ENCODE measurements around the gene PIK3CD. TPM values are rescaled to one million over a fixed set of nuclear protein-coding genes. Genes with fewer than 3 reads are reported as not detected.
A peak's percentile ranks its signal among the peaks of the same experiment; 100 is the strongest.
"Not testable (repeated sequence)": the region's sequence is repeated elsewhere in the genome, so short reads cannot be mapped to it uniquely, and the experiment has no call there.

PIK3CD gene
- total RNA-seq, 1 donor from 2014 or later, result 5.7 TPM

GRCh38 chr1:9732123-9732971 lies 80.8 kb downstream of the PIK3CD start:
- DNase-seq (ENCODE audit: low read depth, low spot score), result no peak

DNA sequence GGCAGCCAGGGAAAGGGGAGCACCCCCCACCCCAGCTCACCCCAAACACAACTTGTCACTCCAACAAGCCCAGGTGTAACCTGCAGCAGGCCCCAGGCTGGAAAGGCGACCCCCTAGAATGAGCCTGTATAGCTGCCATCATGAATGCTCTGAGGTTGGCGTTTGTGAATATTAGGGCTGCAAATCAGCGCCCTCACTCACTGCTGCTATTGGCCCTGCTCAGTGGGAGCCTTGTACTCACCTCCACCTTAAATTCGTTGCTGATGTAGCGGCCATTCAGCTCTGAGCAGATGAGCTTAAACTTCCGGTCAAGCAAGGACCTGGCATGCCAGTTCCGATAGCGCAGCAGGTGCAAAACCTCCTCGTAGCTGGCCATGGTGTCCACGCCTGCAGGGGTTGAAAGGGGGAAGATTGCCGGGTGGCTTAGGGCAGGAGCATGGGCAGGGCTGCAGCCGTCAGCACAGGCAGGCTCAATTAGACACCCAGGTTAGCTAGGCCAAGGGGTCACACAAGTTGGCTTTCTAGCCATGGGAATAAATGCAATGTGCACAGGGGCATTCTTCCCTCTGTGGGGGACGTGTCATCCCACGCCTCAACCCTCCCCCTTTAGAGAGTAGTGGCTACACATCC lies 81.7 kb downstream of the PIK3CD start:
- no peak for DNase-seq (ENCODE audit: low read depth, low spot score)

DNA sequence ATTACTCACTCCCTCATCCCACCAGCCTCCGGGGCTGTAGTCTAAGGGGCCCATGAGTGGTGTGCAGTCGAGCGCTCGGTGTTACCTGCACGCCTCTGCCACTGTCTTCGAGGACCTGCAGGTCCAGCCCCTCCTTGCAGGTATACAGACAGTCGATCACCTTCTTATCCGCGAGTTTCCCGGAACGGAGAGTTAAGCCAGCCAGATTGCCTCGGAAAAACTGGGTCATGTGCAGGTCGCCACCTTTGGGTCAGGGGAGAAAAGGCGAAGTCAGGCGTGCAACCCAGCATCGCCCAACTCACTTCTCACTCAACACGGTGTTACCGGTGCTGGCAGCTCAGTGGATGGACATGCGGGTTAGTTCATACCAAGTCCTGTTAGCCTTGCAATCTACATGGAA lies 84.3 kb downstream of the PIK3CD start:
- DNase-seq (ENCODE audit: low read depth, low spot score), result no peak

GRCh38 chr1:9736241-9736640 lies 84.7 kb downstream of the PIK3CD start:
- DNase-seq (ENCODE audit: low read depth, low spot score), result no peak

GRCh38 chr1:9737057-9737456 lies 85.5 kb downstream of the PIK3CD start:
- no peak for DNase-seq (ENCODE audit: low read depth, low spot score)

DNA sequence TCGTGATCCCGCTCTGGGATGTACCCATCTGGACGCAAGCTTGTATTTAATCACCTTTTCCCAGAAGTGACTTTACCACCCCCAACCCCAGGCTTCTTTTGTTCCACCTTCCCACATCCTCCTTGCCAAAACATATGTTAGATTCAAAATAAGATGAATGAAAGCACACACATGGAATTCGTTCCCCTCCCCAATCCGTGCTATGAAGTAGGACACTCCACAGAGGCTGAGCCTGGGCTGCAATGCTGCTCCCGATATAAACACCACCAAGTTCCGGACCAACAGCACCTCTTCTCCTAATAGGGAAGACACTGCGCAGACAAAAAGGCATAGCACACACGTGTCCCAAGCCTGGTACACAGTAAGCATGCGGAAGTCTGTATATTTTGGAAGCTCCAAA lies 86.1 kb downstream of the PIK3CD start:
- no peak for DNase-seq (ENCODE audit: low read depth, low spot score)

DNA sequence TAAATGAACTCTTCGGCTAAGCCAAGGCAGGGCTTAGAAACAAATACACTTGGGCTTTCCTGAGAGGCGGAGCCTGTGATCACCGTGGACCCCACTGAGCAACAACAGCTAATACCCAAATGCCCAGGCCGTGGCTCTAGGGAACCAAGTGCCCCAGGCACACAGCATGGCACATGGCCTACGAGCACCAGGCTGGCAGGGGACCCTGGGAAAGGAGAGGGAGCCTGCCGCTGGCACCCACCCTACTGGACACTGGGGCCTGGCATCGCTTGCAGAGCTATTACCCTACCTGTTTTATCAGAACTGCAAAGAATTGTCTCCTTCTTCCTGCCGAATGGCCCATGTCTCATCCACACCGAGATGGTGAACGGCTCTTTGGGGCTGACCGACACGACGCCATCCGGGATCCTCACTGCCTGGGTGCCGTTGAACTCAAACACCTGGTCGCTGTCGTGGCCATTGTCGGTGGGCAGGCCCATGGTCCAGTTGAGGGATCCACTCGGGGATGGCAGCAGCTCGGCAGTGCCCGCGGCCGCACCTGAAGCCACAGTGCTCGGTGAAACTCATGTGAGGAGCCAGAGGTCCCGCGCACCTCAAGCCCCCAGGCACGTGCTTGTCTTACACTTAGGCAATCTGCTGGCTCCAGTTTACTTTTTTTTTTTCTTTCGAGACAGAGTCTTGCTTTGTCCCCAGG lies 92.7 kb downstream of the PIK3CD start:
- no peak for DNase-seq (ENCODE audit: low read depth, low spot score)

- no peak for DNase-seq (ENCODE audit: low read depth, low spot score)
Measured at GRCh38 chr1:9746211-9746610, 94.7 kb downstream of the PIK3CD start.

DNA sequence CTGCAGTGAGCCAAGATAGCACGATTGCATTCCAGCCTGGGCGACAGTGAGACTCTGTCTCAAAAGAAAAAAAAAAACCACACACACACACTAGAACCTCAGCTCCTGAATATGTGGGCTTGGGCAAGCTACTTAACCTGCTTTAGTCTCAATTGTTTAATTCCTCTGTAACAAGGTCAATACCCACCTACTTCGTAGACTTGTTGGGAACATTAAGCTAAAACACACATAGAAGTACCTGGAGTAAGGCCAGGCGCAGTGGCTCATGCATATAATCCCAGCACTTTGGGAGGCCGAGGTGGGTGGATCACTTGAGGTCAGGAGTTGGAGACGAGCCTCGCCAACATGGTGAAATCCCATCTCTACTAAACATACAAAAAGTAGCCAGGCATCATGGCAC lies 95.1 kb downstream of the PIK3CD start:
- DNase-seq (ENCODE audit: low read depth, low spot score), result no peak

DNA sequence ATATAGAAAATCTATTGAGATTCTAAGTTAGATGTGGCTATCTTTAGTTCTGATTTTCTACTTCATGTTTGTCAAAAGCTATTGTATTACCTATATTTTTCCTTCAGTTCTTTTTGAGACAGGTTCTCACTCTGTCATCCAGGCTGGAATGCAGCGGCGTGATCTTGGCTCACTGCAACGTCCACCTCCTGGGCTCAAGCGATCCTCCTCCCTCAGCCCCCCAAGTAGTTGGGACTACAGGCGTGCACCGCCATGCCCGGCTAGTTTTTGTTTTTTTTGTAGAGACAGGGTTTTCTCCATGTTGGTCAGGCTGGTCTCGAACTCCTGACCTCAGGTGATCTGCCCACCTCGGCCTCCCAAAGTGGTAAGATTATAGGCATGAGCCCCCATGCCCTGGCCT lies 96.9 kb downstream of the PIK3CD start:
- not testable (repeated sequence) for DNase-seq (ENCODE audit: low read depth, low spot score)

DNA sequence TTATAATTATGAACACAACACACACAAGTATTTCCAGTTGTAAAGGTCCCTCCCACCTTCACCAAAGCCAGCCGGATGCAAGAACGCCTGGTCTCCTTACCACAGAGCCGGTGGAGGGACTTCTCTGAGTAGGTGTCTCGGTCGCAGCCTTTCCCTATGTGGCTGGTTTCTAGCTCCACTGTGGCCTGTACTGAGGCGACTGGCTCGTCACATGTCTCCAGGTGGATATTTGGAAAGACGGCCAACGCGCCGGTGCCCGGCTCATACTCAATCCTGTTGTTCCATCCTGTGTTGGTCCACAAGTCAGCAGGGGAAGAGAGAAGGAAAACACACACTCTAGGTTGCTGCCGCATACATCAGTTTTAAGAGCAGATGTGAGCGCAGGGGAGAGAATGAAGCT lies 97.8 kb downstream of the PIK3CD start:
- DNase-seq (ENCODE audit: low read depth, low spot score), result no peak

DNA sequence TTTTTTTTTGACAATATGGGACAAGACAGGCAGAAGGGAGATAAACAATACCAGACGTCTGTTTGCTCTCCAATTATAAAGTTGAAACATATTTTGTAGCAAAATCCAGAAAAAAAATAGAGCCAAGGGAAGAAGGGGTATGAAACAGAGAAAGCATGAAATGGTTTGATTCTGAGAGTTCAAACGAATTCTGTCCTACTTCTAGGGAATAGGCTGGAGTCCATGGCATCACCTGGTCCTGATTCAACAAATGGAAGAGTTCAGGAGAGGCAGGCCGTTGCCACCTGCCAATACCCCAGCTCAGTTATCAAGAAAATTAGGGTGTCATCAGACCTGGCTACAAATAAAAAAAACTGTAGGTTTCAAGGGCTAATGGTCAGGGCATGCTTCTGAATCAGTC lies 100.4 kb downstream of the PIK3CD start:
- no peak for DNase-seq (ENCODE audit: low read depth, low spot score)

- DNase-seq (ENCODE audit: low read depth, low spot score), result peak; percentile 63
Measured at GRCh38 chr1:9753121-9753531, 101.6 kb downstream of the PIK3CD start.

- DNase-seq (ENCODE audit: low read depth, low spot score), result no peak
Measured at GRCh38 chr1:9755441-9755995, 104.0 kb downstream of the PIK3CD start.

DNA sequence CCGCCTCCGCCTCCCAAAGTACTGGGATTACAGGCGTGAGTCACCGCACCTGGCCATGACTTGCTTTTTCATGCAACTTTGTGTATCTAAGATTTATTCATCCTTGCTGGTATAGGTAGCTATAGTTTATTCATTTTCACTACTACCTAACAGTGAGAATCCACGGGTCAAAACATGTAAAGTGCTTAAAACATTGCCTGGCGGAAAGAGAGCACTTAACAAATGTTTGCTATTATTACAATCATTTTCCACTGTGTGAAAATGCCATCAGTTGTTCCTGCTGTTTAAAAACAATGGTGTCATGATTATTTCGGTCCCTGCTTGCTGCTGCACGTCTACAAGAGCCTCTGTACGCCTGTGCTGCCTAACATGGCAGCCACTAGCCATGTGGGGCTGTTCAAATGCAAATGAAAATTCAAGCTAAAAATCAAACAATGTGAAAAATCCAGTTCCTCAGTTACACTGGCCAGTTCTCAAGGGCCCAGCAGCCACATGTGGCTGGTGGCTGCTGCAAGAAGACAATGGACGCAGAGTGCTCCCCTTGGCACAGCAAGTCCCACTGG lies 107.1 kb downstream of the PIK3CD start:
- DNase-seq (ENCODE audit: low read depth, low spot score), result no peak

DNA sequence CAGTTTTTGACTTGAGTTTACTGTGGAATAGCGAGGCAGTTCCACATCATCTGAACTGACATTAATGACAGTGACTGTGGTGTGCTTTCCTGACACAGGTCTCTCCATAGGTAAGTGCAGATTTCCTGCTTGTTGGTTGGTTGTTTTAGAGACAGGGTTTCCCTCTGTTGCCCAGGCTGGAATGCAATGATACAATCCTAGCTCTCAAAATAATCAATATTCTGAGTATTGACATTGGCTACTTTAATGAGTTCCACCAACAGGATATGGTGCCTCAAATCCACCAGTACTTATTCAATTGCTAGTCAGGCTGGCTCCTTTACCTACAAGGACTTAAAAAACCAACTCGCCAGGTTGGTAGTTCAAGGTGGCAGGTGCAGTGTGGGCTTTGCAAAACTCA lies 108.4 kb downstream of the PIK3CD start:
- DNase-seq (ENCODE audit: low read depth, low spot score), result no peak

GRCh38 chr1:9760824-9761223 lies 109.3 kb downstream of the PIK3CD start:
- DNase-seq (ENCODE audit: low read depth, low spot score), result no peak

GRCh38 chr1:9761855-9762254 lies 110.3 kb downstream of the PIK3CD start:
- DNase-seq (ENCODE audit: low read depth, low spot score), result no peak

DNA sequence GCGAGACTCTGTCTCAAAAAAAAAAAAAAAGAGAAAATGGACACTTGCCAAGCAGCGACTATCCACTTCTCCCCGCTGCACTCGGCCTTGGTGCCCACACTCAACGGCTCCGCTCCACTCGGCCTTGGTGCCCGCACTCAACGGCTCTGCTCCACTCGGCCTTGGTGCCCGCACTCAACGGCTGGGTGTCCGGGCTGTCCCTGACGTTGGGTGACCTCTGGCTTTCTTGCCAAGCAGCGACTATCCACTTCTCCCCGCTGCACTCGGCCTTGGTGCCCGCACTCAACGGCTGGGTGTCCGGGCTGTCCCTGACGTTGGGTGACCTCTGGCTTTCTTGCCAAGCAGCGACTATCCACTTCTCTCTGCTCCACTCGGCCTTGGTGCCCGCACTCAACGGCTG lies 110.9 kb downstream of the PIK3CD start:
- DNase-seq (ENCODE audit: low read depth, low spot score), result not testable (repeated sequence)

DNA sequence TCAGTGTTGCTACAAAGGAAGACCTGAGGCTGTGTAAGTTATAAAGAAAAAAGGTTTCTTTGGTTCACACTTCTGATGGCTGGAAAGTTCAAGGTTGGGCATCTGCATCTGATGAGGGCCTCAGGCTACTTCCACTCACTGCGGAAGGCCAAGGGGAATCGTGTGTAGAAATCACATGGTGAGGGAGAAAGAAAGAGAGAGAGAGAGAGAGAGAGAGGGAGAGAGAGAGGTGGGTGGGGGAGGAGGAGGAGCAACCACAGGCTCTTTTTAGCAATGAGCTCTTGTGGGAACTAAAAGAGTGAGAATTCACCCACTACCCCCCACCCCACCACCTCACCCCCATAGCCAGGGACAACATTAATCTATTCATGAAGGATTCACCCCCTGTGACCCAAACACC lies 112.4 kb downstream of the PIK3CD start:
- DNase-seq (ENCODE audit: low read depth, low spot score), result no peak

- no peak for DNase-seq (ENCODE audit: low read depth, low spot score)
Measured at GRCh38 chr1:9764550-9764949, 113.0 kb downstream of the PIK3CD start.

Measured in pulmonary artery endothelial cell (primary cell).